T-cell (primary cell): ENCODE data around the gene PHKB. TPM values are rescaled to one million over a fixed set of nuclear protein-coding genes. Genes with fewer than 3 reads are reported as not detected.

Experiments
- ATAC-seq, 4 experiments: fragments of 200-7000 bp in 3 of 4; fragments of 150-1000 bp in 1 of 4; cut with Tn5 transposase; replicated peaks in 1 of 4; 1 replicate in 3 of 4; 2 replicates in 1 of 4; pipeline ENCODE4 v1.10.0; 2021; ENCODE audit warnings: moderate library complexity in 3 of 4, mild to moderate bottlenecking in 2 of 4, moderate number of reproducible peaks in 1 of 4
- CTCF ChIA-PET, 2 donors: fragments of 300-600 bp; sonication (Branson Sonifier 250); formaldehyde crosslinking; loops; one replicate each; lab custom pipeline; 2022; ENCODE audit warnings: antibody characterized with exemption in 2 of 2; lab: Charles Lee
- POLR2A ChIA-PET, 2 donors: fragments of 300-600 bp; sonication (Branson Sonifier 250); formaldehyde crosslinking; loops; one replicate each; lab custom pipeline; 2022; ENCODE audit warnings: antibody characterized with exemption in 2 of 2; lab: Charles Lee
- DNase-seq, 35 experiments: peaks; one replicate each; pipeline versions ENCODE4 v3.0.0 to v3.0.0-alpha.2; 2013 to 2023
- H3K27ac ChIP-seq: one replicate; pipeline ENCODE4 v1.5.1; 2013; ENCODE audit warnings: low read length
- H3K27me3 ChIP-seq, 2 experiments: replicated peaks in 1 of 2; 1 replicate in 1 of 2; 2 replicates in 1 of 2; pipeline versions ENCODE4 v1.6.1 to v1.7.0; 2013; ENCODE audit warnings: low read length in 1 of 2, mixed read lengths in 1 of 2; ENCODE audit not compliant: control insufficient read depth in 2 of 2, insufficient read depth in 2 of 2; ENCODE audit errors: extremely low read depth in 1 of 2
- H3K36me3 ChIP-seq, 2 donors: 1 replicate in 1 of 2; 2 replicates in 1 of 2; pipeline versions ENCODE4 v1.6.1 to v1.7.0; 2013; ENCODE audit warnings: low read length in 1 of 2; ENCODE audit not compliant: control insufficient read depth in 2 of 2, insufficient read depth in 1 of 2; ENCODE audit errors: extremely low read depth in 1 of 2
- H3K4me1 ChIP-seq, 2 experiments: 1 replicate in 1 of 2; 2 replicates in 1 of 2; pipeline versions ENCODE4 v1.6.1 to v1.7.0; 2013; ENCODE audit warnings: low read length in 2 of 2, mixed read lengths in 1 of 2; ENCODE audit not compliant: insufficient read depth in 2 of 2, control insufficient read depth in 1 of 2; ENCODE audit errors: extremely low read depth in 1 of 2
- H3K4me3 ChIP-seq, 2 donors: 1 replicate in 1 of 2; 2 replicates in 1 of 2; pipeline versions ENCODE4 v1.5.1 to v1.7.0; 2013; ENCODE audit warnings: mild to moderate bottlenecking in 2 of 2, low read length in 1 of 2, moderate library complexity in 1 of 2; ENCODE audit not compliant: control insufficient read depth in 1 of 2; ENCODE audit errors: extremely low read depth in 1 of 2
- H3K9me3 ChIP-seq: 2 replicates; pipeline ENCODE4 v1.7.0; 2013
- H3K27ac Mint-ChIP-seq, 2 donors: one replicate each; pipeline ENCODE4 v1.8.0; 2020 to 2021; ENCODE audit warnings: mild to moderate bottlenecking in 2 of 2, mixed read lengths in 2 of 2
- H3K27me3 Mint-ChIP-seq, 2 donors: one replicate each; pipeline ENCODE4 v1.8.0; 2021 to 2022; ENCODE audit warnings: mixed read lengths in 2 of 2
- H3K36me3 Mint-ChIP-seq: one replicate; pipeline ENCODE4 v1.8.0; 2021; ENCODE audit warnings: mixed read lengths
- H3K4me1 Mint-ChIP-seq, 3 donors: one replicate each; pipeline ENCODE4 v1.8.0; 2020 to 2022; ENCODE audit warnings: mixed read lengths in 3 of 3, mild to moderate bottlenecking in 1 of 3
- H3K4me3 Mint-ChIP-seq, 3 donors: one replicate each; pipeline ENCODE4 v1.8.0; 2020 to 2022; ENCODE audit warnings: mild to moderate bottlenecking in 3 of 3, mixed read lengths in 3 of 3, moderate library complexity in 3 of 3
- H3K9me3 Mint-ChIP-seq, 3 donors: one replicate each; pipeline ENCODE4 v1.8.0; 2020 to 2022; ENCODE audit warnings: mixed read lengths in 3 of 3
- WGBS: methylation state at CpG from one replicate; pipeline ENCODE4 v1.1.5; 2013; ENCODE audit warnings: missing lambda C conversion rate; ENCODE audit not compliant: insufficient coverage; 5-methylcytosine and 5-hydroxymethylcytosine counted together
- total RNA-seq, 35 experiments: library from RNA in 6 of 35; stranded (reverse) in 6 of 35; fragments of 120-200 nt in 1 of 35; gene quantifications; one replicate each; pipeline versions ENCODE4 v1.2.1 to v1.2.4 and lab custom pipeline; 2013 to 2026

Gene PHKB
- total RNA-seq, 5 donors from 2014 or later (not counting 1 experiment from before 2014, with no cell fraction given) = 40.6 to 67.5 (median 48.8) TPM

DNA sequence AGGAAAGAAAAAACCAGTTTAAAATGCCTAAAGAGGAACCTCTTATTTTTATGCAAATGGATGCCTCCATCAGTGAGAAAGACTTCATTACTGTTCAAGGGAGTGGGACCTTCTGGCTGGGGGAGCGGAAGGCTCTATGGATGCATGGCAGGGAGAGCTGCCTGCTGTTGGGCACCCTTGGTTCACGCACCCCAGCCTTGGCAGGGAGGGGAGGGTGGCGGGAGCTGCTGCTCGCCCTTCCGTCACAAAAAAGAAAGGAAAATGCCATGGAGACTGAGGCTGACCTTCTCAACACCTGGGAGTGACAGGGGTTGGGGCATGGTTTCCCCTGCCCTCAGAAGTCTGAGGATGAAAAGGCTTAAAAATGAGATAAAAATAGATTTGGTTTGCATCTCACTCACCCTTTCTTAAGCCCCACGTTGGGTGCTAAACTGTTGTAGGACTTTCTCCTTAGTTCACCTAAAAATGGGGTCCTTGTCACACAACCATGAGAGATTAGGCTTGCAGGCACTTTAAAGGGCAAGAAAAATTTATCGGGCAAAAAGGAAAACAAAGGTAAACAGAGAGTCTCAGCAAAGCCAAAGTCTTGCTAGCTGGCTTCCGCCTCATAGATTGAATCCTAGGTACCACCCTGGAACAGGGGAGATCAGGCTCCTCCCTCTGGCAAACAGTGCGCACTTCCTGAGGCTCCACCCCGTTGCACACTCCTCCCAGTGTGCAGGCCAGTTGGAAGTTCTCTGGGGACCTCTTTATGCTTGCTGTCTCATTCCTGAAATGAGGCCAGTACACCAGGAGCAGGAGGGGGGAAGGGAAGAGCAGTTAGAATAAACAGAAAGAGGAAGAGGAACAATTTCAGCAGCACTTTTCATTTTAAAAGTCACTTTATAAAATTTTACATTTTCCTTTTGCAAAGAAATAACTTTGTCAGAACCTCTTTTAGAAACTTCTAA lies 31.6 kb downstream of the PHKB start:
- H3K4me1 Mint-ChIP-seq = peaks cover 34 to 68% (median 57%) of the 10 kb centered on the region in 3 donors
- POLR2A ChIA-PET = no interaction called here
- ATAC-seq = peak in 3 of 4 experiments; percentile 68 to 98 (median 72)

DNA sequence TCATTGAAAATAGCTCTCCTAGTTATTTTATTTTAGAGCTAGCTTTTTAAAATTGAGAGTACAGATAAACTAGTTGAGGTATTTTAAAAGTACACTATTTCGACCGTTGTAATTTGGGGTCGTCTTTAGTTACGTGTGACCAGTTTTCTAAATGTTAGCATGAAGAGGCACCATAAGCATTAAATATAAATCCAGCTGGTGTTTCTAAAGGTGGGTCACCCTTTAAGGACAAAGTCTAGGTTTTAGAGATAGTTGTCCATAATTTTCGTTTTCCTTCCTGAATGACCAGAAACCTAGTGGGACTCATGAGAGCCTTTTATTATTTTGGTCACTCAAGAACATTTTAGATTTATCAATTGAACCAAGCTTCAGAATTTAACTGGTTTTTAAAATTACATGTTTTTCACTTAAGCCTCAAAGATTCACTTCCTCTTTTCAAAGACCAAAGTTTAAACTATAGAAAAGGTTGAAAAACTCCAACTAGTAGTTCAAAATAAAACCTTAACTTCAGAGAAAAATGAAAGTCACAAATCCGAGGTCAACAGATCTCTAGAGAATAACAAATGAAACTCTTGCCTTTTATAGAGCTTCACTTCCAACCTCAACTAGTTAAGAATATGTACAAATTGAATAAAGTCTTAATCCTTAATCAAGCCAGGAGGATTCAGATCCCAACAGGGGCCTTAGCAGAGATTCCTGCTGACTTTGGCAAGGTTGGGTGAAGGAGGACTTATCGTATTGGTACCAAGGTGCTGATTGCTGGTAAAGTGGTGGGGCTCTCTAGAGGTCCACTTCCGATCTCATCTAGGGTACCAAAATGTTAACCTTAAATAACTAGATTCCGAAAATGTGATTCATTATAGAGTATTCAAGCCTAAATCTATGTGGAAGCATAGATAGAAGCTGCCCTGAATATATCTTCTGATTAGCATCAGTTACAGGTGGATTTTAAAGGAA lies 32.5 kb downstream of the PHKB start:
- Mint-ChIP-seq H3K4me1 (peaks cover 32 to 60% (median 52%) of the 10 kb centered on the region in 3 donors), H3K4me3 (peak overlapping the region; percentile 25 to 69 (median 47)), H3K27ac (peak overlapping the region; percentile 85 to 94), H3K27me3 (no peaks in the 10 kb centered on the region), H3K9me3 (peaks cover 0 to 13% (median 0%) of the 10 kb centered on the region in 3 donors), H3K36me3 (peaks cover 35% of the 10 kb centered on the region)
- peaks cover 2 to 7% of the 10 kb centered on the region in 2 experiments for H3K4me1 ChIP-seq
- H3K9me3 ChIP-seq = peaks cover 14% of the 10 kb centered on the region
- H3K4me3 ChIP-seq = no peak overlapping the region
- POLR2A ChIA-PET = no interaction called here
- ATAC-seq (peak in 1 of 4 experiments; percentile 28), DNase-seq (no peak)
- no CpG with 5 or more reads among the region's 9 CpGs for WGBS
- no peaks in the 10 kb centered on the region for H3K27me3 ChIP-seq
- H3K36me3 ChIP-seq = peaks cover 2 to 5% of the 10 kb centered on the region in 2 donors
- CTCF ChIA-PET = interaction anchor here (0.6 to 1.3 kb wide), 3 partner anchors 13 to 658 kb away, joined by 3 to 4 read pairs (median 3); no protein-coding TSS in a partner anchor
- H3K27ac ChIP-seq = no peak overlapping the region

More for the DNA sequence above, 31.6 kb downstream of the PHKB start:
- peaks cover 14% of the 10 kb centered on the region for H3K9me3 ChIP-seq
- H3K27me3 Mint-ChIP-seq = no peaks in the 10 kb centered on the region
- peak overlapping the region; percentile 94 to 95 for H3K27ac Mint-ChIP-seq
- H3K36me3 ChIP-seq = peaks cover 0 to 3% of the 10 kb centered on the region in 2 donors
- H3K27me3 ChIP-seq = no peaks in the 10 kb centered on the region
- CTCF ChIA-PET = no interaction called here
- peaks cover 2 to 7% of the 10 kb centered on the region in 2 experiments for H3K4me1 ChIP-seq
- H3K36me3 Mint-ChIP-seq = peaks cover 40% of the 10 kb centered on the region
- 97% methylated on average over 7 of the region's 10 CpGs for WGBS
- peaks cover 0 to 18% (median 7%) of the 10 kb centered on the region in 3 donors for H3K9me3 Mint-ChIP-seq
- H3K4me3 ChIP-seq = peak overlapping the region in 1 of 2 donors; percentile 6
- peak overlapping the region; percentile 54 to 69 (median 64) for H3K4me3 Mint-ChIP-seq
- no peak overlapping the region for H3K27ac ChIP-seq
- DNase-seq = peak in 4 of 35 experiments; percentile 0 to 18 (median 6)

DNA sequence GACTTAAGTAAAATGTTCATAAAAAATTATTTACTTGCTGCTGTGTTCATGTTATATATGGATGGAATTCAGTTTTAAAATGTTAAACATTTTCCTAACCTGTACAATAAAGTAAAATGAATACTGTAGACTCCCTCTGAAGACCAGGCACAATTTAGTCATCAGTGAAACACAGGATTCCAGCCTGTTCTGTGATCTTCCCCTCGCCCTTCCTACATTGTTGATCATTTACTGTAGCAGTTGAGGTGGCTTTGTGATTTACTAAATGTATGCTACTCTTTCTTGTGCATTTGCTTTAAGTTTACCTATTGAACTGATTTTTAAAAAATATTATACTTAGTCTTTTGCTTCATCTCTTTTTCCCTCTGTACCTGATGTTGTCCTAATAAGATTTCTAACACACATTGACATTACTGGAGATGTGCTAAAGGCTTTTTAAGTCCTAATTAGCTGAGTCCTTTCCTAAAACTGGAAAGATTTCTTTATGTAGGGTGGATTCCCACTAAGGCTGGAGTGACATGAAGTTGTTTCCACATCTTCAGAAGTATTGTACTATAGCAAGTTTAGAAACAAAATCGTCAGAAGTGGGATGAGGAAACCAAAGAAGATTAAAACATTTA lies 38.1 kb downstream of the PHKB start:
- Histone ChIP-seq H3K27me3 (no peaks in the 10 kb centered on the region), H3K4me3 (no peak overlapping the region), H3K9me3 (no peaks in the 10 kb centered on the region), H3K36me3 (peaks cover 11 to 42% of the 10 kb centered on the region in 2 donors), H3K27ac (no peak overlapping the region), H3K4me1 (peaks cover 0 to 2% of the 10 kb centered on the region in 2 experiments)
- ATAC-seq (no peak), DNase-seq (no peak)
- WGBS = 100% methylated on average over 1 of the region's 2 CpGs
- H3K9me3 Mint-ChIP-seq = no peaks in the 10 kb centered on the region
- POLR2A ChIA-PET = no interaction called here
- H3K4me1 Mint-ChIP-seq = peaks cover 10 to 16% (median 13%) of the 10 kb centered on the region in 3 donors
- no peak overlapping the region for H3K4me3 Mint-ChIP-seq
- H3K27me3 Mint-ChIP-seq = no peaks in the 10 kb centered on the region
- CTCF ChIA-PET = no interaction called here
- peaks cover 52% of the 10 kb centered on the region for H3K36me3 Mint-ChIP-seq
- no peak overlapping the region for H3K27ac Mint-ChIP-seq

DNA sequence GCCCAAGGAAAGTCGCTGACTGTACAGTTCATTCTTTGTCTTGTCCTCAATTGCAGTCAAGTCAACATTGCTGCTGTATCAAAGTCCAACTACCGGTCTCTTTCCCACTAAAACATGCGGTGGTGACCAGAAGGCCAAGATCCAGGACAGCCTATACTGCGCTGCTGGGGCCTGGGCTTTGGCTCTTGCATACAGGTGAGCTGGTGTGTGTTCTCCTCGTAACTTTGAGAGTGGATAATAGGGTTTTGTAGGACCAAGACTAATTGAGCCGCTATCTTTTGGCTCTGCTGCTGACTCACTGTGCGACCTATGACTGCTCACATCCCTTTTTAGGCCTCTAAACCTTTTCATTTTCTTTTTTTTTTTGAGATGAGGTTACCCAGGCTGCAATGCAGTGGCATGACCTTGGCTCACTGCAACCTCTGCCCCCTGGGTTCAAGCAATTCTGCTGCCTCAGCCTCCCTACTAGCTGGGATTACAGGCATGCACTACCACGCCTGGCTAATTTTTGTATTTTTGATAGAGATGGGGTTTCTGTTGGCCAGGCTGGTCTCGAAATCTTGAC lies 38.7 kb downstream of the PHKB start:
- no peak overlapping the region for H3K27ac Mint-ChIP-seq
- H3K9me3 Mint-ChIP-seq = no peaks in the 10 kb centered on the region
- no peak overlapping the region for H3K4me3 Mint-ChIP-seq
- no peak overlapping the region for H3K4me3 ChIP-seq
- no peak for ATAC-seq
- POLR2A ChIA-PET = no interaction called here
- no peaks in the 10 kb centered on the region for H3K27me3 ChIP-seq
- peaks cover 58% of the 10 kb centered on the region for H3K36me3 Mint-ChIP-seq
- DNase-seq = no peak
- no peaks in the 10 kb centered on the region for H3K27me3 Mint-ChIP-seq
- WGBS = 96% methylated on average over 8 of the region's 9 CpGs
- CTCF ChIA-PET = no interaction called here
- peaks cover 11 to 48% of the 10 kb centered on the region in 2 donors for H3K36me3 ChIP-seq
- H3K4me1 Mint-ChIP-seq = peaks cover 5 to 11% (median 7%) of the 10 kb centered on the region in 3 donors
- H3K9me3 ChIP-seq = no peaks in the 10 kb centered on the region
- no peak overlapping the region for H3K27ac ChIP-seq
- no peaks in the 10 kb centered on the region for H3K4me1 ChIP-seq

DNA sequence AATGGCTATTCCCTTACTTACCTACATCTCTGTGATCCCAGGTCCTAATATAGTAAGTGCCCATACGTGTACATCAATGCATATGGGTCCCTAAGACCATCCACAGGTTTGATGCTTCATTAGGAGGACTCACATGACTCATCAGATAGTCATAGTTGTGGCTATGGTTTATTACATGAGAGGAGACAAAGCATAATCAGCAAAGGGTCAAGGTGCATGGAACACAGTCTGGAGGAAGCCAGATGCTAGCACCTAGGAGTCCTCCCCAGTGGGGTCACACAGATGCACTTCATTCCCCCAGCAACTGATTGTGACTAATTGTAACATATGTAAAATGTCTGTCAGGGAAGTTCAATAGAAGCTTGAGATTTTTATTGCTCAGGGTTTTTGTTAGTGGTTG lies 42.8 kb downstream of the PHKB start:
- Mint-ChIP-seq H3K4me1 (peaks cover 3 to 6% (median 4%) of the 10 kb centered on the region in 3 donors), H3K9me3 (no peaks in the 10 kb centered on the region), H3K27me3 (no peaks in the 10 kb centered on the region), H3K36me3 (peaks cover 62% of the 10 kb centered on the region), H3K27ac (no peak overlapping the region), H3K4me3 (no peak overlapping the region)
- Histone ChIP-seq H3K36me3 (peaks cover 7 to 50% of the 10 kb centered on the region in 2 donors), H3K27ac (no peak overlapping the region), H3K27me3 (no peaks in the 10 kb centered on the region), H3K4me3 (no peak overlapping the region), H3K4me1 (no peaks in the 10 kb centered on the region), H3K9me3 (no peaks in the 10 kb centered on the region)
- 83% methylated on average over 1 of the region's 1 CpG for WGBS
- ChIA-PET CTCF (no interaction called here), POLR2A (no interaction called here)
- DNase-seq (no peak), ATAC-seq (no peak)
